Neural cell (in vitro differentiated cells): ENCODE measurements around the gene STK17B. TPM values are rescaled to one million over a fixed set of nuclear protein-coding genes. Genes with fewer than 3 reads are reported as not detected.

Experiments used
- H2AFZ ChIP-seq: fragments of 200-600, 300-800 bp; sonication (generic), shearing (Covaris generic); 2 replicates; pipeline ENCODE4 v1.6.0; 2014; ENCODE audit warnings: low read depth, mild to moderate bottlenecking, antibody characterized with exemption, low read length, moderate library complexity
- H3F3A ChIP-seq: fragments of 200-600 bp; shearing (Covaris generic); 2 replicates; pipeline ENCODE4 v1.6.1; 2016; ENCODE audit warnings: mild to moderate bottlenecking, moderate library complexity, mixed read lengths, antibody characterized with exemption, low read length; ENCODE audit not compliant: insufficient read depth, poor library complexity, severe bottlenecking
- H3K27ac ChIP-seq: fragments of 200-600, 300-800 bp; sonication (generic), shearing (Covaris generic); 2 replicates; pipeline ENCODE4 v1.5.1; 2014; ENCODE audit warnings: mild to moderate bottlenecking, low read length, moderate library complexity
- H3K27me3 ChIP-seq: fragments of 300-800, 200-600 bp; sonication (generic), shearing (Covaris generic); 2 replicates; pipeline ENCODE4 v1.6.0; 2014; ENCODE audit warnings: mild to moderate bottlenecking, low read depth, low read length, moderate library complexity; ENCODE audit not compliant: insufficient read depth
- H3K36me3 ChIP-seq: fragments of 300-800, 200-600 bp; sonication (generic), shearing (Covaris generic); 2 replicates; pipeline ENCODE4 v1.5.1; 2014; ENCODE audit warnings: mild to moderate bottlenecking, antibody characterized with exemption, low read length, moderate library complexity; ENCODE audit not compliant: insufficient read depth
- H3K4me2 ChIP-seq: fragments of 300-800, 200-600 bp; sonication (generic), shearing (Covaris generic); 2 replicates; pipeline ENCODE4 v1.6.0; 2014; ENCODE audit warnings: mild to moderate bottlenecking, low read length
- H3K4me3 ChIP-seq: fragments of 300-800, 200-600 bp; sonication (generic), shearing (Covaris generic); 2 replicates; pipeline ENCODE4 v1.5.1; 2014; ENCODE audit warnings: mild to moderate bottlenecking, low read length, moderate library complexity
- H3K79me2 ChIP-seq: fragments of 200-600 bp; shearing (Covaris generic); replicated peaks from 2 replicates; pipeline ENCODE4 v1.6.0; 2014; ENCODE audit warnings: mild to moderate bottlenecking, low read length, moderate library complexity; ENCODE audit not compliant: insufficient read depth
- H3K9ac ChIP-seq: fragments of 300-800, 200-600 bp; sonication (generic), shearing (Covaris generic); 2 replicates; pipeline ENCODE4 v1.6.1; 2016; ENCODE audit warnings: mild to moderate bottlenecking, low read length, mixed read lengths
- H3K9me2 ChIP-seq: fragments of 200-600 bp; shearing (Covaris generic); 2 replicates; pipeline ENCODE4 v1.6.1; 2016; ENCODE audit warnings: mild to moderate bottlenecking, low read length, mixed read lengths; ENCODE audit not compliant: insufficient read depth
- H3K9me3 ChIP-seq: fragments of 200-600, 300-800 bp; sonication (generic), shearing (Covaris generic); 2 replicates; pipeline ENCODE4 v1.6.1; 2016; ENCODE audit warnings: mild to moderate bottlenecking, mixed run types, low read length, moderate library complexity, mixed read lengths
- H4K20me1 ChIP-seq: fragments of 200-600 bp; shearing (Covaris generic); 2 replicates; pipeline ENCODE4 v1.6.1; 2016; ENCODE audit warnings: mild to moderate bottlenecking, mixed run types; ENCODE audit not compliant: insufficient read depth
- CTCF ChIP-seq: fragments of 450-650 bp; IDR thresholded peaks from 2 replicates; pipeline ENCODE4 v1.5.1; 2014; ENCODE audit warnings: antibody characterized with exemption, mild to moderate bottlenecking, moderate library complexity; ENCODE audit not compliant: poor library complexity, severe bottlenecking
- EP300 ChIP-seq: fragments of 450-650 bp; conservative IDR thresholded peaks from 2 replicates; pipeline ENCODE4 v1.6.1; 2014; ENCODE audit warnings: antibody characterized with exemption, mild to moderate bottlenecking, moderate library complexity; ENCODE audit not compliant: poor library complexity, severe bottlenecking
- EZH2 ChIP-seq: fragments of 200-600, 300-800 bp; shearing (Covaris generic), sonication (generic); IDR thresholded peaks from 2 replicates; pipeline ENCODE4 v1.6.1; 2014; ENCODE audit warnings: antibody characterized with exemption, low read length, borderline replicate concordance, mild to moderate bottlenecking; ENCODE audit not compliant: insufficient read depth, poor library complexity, severe bottlenecking
- MXI1 ChIP-seq: fragments of 450-650 bp; conservative IDR thresholded peaks from 2 replicates; pipeline ENCODE4 v1.6.1; 2014; ENCODE audit warnings: antibody characterized with exemption, mild to moderate bottlenecking; ENCODE audit not compliant: poor library complexity, severe bottlenecking
- POLR2AphosphoS5 ChIP-seq: IDR thresholded peaks from 2 replicates; pipeline ENCODE4 v1.6.1; 2012
- RAD21 ChIP-seq: fragments of 450-650 bp; conservative IDR thresholded peaks from 2 replicates; pipeline ENCODE4 v1.6.1; 2014; ENCODE audit warnings: antibody characterized with exemption, mild to moderate bottlenecking, moderate library complexity
- REST ChIP-seq: IDR thresholded peaks from 2 replicates; pipeline ENCODE4 v1.6.1; 2012; ENCODE audit warnings: borderline replicate concordance
- SMC3 ChIP-seq: fragments of 450-650 bp; conservative IDR thresholded peaks from 2 replicates; pipeline ENCODE4 v1.6.1; 2014; ENCODE audit warnings: antibody characterized with exemption, mild to moderate bottlenecking, moderate library complexity; ENCODE audit not compliant: poor library complexity
- TAF1 ChIP-seq: IDR thresholded peaks from 2 replicates; pipeline ENCODE4 v1.6.1; 2012; ENCODE audit warnings: low read depth
- polyA plus RNA-seq: library from polyadenylated mRNA; depleted of rRNA; stranded (reverse); fragments of >200 nt; gene quantifications from 2 replicates; pipeline ENCODE4 v1.2.3, GENCODE V29; 2014

STK17B gene
- polyA plus RNA-seq, 1 donor from 2014 or later = 0.67 TPM

- no peak overlapping the region for H3K9ac ChIP-seq
- H4K20me1 ChIP-seq = no peaks in the 10 kb centered on the region
- H2AFZ ChIP-seq = no peak overlapping the region
Observed at GRCh38 chr2:196167666-196168065, 3.7 kb downstream of the STK17B start.

GRCh38 chr2:196166876-196167275, 4.5 kb downstream of the STK17B start:
- H3K27me3 ChIP-seq = peaks cover 21% of the 10 kb centered on the region
- no peaks in the 10 kb centered on the region for H3K9me2 ChIP-seq
- no peak overlapping the region for H3K27ac ChIP-seq
- no peak overlapping the region for H3K4me2 ChIP-seq
- no peaks in the 10 kb centered on the region for H3K36me3 ChIP-seq
- peaks cover 7% of the 10 kb centered on the region for H3F3A ChIP-seq
- H3K4me3 ChIP-seq = no peak overlapping the region
- no peak overlapping the region for H2AFZ ChIP-seq
- peaks cover 23% of the 10 kb centered on the region for H3K79me2 ChIP-seq
- no peak overlapping the region for H3K9ac ChIP-seq
- H3K9me3 ChIP-seq = no peaks in the 10 kb centered on the region
- H4K20me1 ChIP-seq = no peaks in the 10 kb centered on the region
- no peak for TF ChIP-seq REST
- no peak for TF ChIP-seq TAF1
- TF ChIP-seq POLR2AphosphoS5 = no peak
- TF ChIP-seq MXI1 = no peak
- no peak for TF ChIP-seq EP300
- TF ChIP-seq SMC3 = no peak
- TF ChIP-seq EZH2 = no peak

More at GRCh38 chr2:196167666-196168065, 3.7 kb downstream of the STK17B start:
- no peak overlapping the region for H3K4me2 ChIP-seq
- H3K79me2 ChIP-seq = peaks cover 23% of the 10 kb centered on the region
- H3K27ac ChIP-seq = no peak overlapping the region
- H3K9me2 ChIP-seq = no peaks in the 10 kb centered on the region
- peaks cover 21% of the 10 kb centered on the region for H3K27me3 ChIP-seq
- H3K4me3 ChIP-seq = no peak overlapping the region
- TF ChIP-seq EP300 (no peak), REST (no peak), TAF1 (no peak), POLR2AphosphoS5 (no peak), MXI1 (no peak), EZH2 (no peak), CTCF (no peak), RAD21 (no peak), SMC3 (no peak)
- H3K9me3 ChIP-seq = no peaks in the 10 kb centered on the region
- H3F3A ChIP-seq = peaks cover 7% of the 10 kb centered on the region
- H3K36me3 ChIP-seq = no peaks in the 10 kb centered on the region
